ENCODE results near the gene GYPB. TPM values are rescaled to one million over a fixed set of nuclear protein-coding genes. Genes with fewer than 3 reads are reported as not detected.
"Not testable (repeated sequence)": the region's sequence is repeated elsewhere in the genome, so short reads cannot be mapped to it uniquely, and the experiment has no call there.

The GYPB gene
- total and polyA plus RNA-seq, 2 donors (not counting 3 experiments of a cell fraction or from before 2014, with no cell fraction given): not detected

DNA sequence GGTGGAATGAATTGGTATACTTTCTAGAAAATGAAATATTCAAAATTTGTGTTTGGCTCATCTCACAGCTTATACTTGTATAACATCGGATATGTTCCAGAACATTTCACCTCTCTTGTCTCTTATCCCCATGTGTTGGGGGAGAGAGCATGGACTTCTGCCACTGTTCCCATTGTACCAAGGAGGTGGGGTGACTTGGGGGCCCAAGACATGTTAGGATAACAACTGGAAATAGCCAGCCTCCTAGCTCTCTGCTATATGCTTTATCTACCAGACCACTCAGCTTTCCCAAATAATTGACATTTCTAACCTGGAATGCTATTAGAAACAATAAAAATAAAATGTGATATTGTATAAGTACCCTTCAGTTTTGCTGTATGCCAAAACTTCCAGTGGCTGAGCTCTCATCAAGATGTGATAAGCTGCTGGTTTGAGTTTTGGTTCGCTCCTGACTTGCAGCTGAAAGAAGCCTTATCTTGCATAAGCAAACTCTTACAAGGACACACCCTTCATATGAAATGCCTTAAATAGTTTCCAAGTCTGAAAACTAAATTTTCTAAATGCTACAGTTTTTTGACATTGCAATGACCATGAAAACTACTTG lies 12.9 kb downstream of the GYPB start:
- H3K9me3 ChIP-seq (replicated peaks; ENCODE audit: control insufficient read depth, insufficient read depth, low read length); H3K27ac ChIP-seq (ENCODE audit: insufficient read depth, low read depth, low read length); H4K20me1 ChIP-seq (replicated peaks; ENCODE audit: control insufficient read depth, extremely low read depth, insufficient read depth, low read length); BruUV-seq (replicated peaks); DNase-seq (ENCODE audit: low read depth, low spot score); H3K4me1 ChIP-seq (ENCODE audit: control insufficient read depth, extremely low read depth, insufficient read depth, low read length); H3K9ac ChIP-seq (replicated peaks; ENCODE audit: extremely low read depth, insufficient read depth, low read length); dilution Hi-C loops (cut with MboI; ENCODE audit: extremely low pct_ligation_motif_present, low sequenced_read_pairs); POLR2A ChIA-PET; H3K36me3 ChIP-seq (ENCODE audit: control insufficient read depth in 2 of 2, extremely low read depth in 1 of 2, insufficient read depth in 2 of 2, low read length in 2 of 2); FAIRE-seq; H3K4me3 ChIP-seq (replicated peaks in 1 of 3; ENCODE audit: insufficient read depth in 1 of 3, low read depth in 1 of 3, low read length in 3 of 3); H3K9me1 ChIP-seq (replicated peaks; ENCODE audit: control insufficient read depth, extremely low read depth, insufficient read depth, low read length); CTCF ChIA-PET; H2AFZ ChIP-seq (ENCODE audit: low read depth, low read length); H3K4me2 ChIP-seq (ENCODE audit: insufficient read depth, low read length); H3K79me2 ChIP-seq (ENCODE audit: control insufficient read depth, insufficient read depth, low read length); H3K27me3 ChIP-seq (ENCODE audit: control insufficient read depth in 2 of 2, insufficient read depth in 2 of 2, low read length in 2 of 2): not testable (repeated sequence)
- intact Hi-C loops (cut with micrococcal nuclease): loop anchor here (5.0 kb wide), 1 partner anchor 119 kb away; no protein-coding TSS in a partner anchor

DNA sequence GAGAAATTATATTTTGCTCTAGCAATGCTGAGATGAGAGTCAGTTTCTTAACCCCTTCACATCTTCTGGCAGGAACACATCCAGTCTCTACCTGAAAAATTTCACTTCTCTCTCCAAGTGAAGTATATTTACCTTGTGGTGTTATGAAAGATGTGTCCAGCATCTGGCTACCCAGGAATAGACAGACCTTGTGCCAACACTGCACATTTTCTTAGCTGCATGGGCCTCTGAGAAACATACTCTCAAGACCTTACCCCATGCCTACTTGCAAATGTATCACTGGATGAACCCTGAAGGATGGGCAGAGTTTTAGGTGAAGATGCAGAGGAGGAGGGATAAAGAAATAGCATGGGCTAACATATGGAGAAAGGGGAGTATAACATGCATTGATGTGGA lies 13.6 kb downstream of the GYPB start:
- dilution Hi-C loops (cut with MboI; ENCODE audit: extremely low pct_ligation_motif_present, low sequenced_read_pairs); DNase-seq (ENCODE audit: low read depth, low spot score); H3K4me1 ChIP-seq (ENCODE audit: control insufficient read depth, extremely low read depth, insufficient read depth, low read length); H3K27me3 ChIP-seq (ENCODE audit: control insufficient read depth in 2 of 2, insufficient read depth in 2 of 2, low read length in 2 of 2); H2AFZ ChIP-seq (ENCODE audit: low read depth, low read length); H3K9me3 ChIP-seq (replicated peaks; ENCODE audit: control insufficient read depth, insufficient read depth, low read length); H3K4me2 ChIP-seq (ENCODE audit: insufficient read depth, low read length); BruUV-seq (replicated peaks); H3K9ac ChIP-seq (replicated peaks; ENCODE audit: extremely low read depth, insufficient read depth, low read length); H3K79me2 ChIP-seq (ENCODE audit: control insufficient read depth, insufficient read depth, low read length); H3K36me3 ChIP-seq (ENCODE audit: control insufficient read depth in 2 of 2, extremely low read depth in 1 of 2, insufficient read depth in 2 of 2, low read length in 2 of 2); H4K20me1 ChIP-seq (replicated peaks; ENCODE audit: control insufficient read depth, extremely low read depth, insufficient read depth, low read length); H3K9me1 ChIP-seq (replicated peaks; ENCODE audit: control insufficient read depth, extremely low read depth, insufficient read depth, low read length); FAIRE-seq; CTCF ChIA-PET; H3K4me3 ChIP-seq (replicated peaks in 1 of 3; ENCODE audit: insufficient read depth in 1 of 3, low read depth in 1 of 3, low read length in 3 of 3); POLR2A ChIA-PET; H3K27ac ChIP-seq (ENCODE audit: insufficient read depth, low read depth, low read length): not testable (repeated sequence)
- intact Hi-C loops (cut with micrococcal nuclease): loop anchor here (5.0 kb wide), 1 partner anchor 118 kb away; no protein-coding TSS in a partner anchor

DNA sequence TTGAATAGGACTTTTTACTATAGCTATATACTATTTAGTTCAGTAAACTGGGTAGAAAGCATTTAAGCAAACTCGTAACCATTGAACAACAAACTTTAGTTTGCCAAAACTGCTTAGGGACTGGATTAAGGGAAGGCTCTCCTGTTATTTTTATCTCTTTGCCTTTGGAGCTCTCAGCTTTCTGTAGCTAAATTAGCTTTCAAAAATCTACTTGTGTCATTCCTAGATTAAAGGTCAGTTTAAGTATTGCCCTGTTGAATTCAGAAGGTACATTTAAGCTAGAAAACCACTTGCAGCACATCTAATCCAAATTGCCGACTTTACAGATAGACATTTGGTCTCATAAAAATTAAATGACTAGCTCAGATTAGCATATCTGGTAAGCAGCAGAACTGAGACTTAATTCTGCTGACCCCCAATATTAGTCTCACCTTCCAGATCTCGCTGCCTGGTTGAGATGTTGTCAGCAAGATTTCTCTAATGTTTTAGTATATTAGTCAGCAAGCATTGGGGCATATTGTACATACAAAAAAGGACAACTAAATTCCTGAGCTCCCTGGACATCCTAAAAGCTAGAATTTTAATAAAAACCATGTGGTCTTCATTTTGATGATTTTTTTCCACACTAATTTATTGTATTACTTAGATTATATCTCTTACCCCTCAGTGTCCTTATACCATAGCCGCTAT lies 14.2 kb downstream of the GYPB start:
- intact Hi-C loops (cut with micrococcal nuclease): loop anchor here (5.0 kb wide), 1 partner anchor 118 kb away; no protein-coding TSS in a partner anchor
- FAIRE-seq; H3K27me3 ChIP-seq (ENCODE audit: control insufficient read depth in 2 of 2, insufficient read depth in 2 of 2, low read length in 2 of 2); CTCF ChIA-PET; H3K79me2 ChIP-seq (ENCODE audit: control insufficient read depth, insufficient read depth, low read length); H3K36me3 ChIP-seq (ENCODE audit: control insufficient read depth in 2 of 2, extremely low read depth in 1 of 2, insufficient read depth in 2 of 2, low read length in 2 of 2); H3K9ac ChIP-seq (replicated peaks; ENCODE audit: extremely low read depth, insufficient read depth, low read length); dilution Hi-C loops (cut with MboI; ENCODE audit: extremely low pct_ligation_motif_present, low sequenced_read_pairs); H3K9me3 ChIP-seq (replicated peaks; ENCODE audit: control insufficient read depth, insufficient read depth, low read length); POLR2A ChIA-PET; H3K4me1 ChIP-seq (ENCODE audit: control insufficient read depth, extremely low read depth, insufficient read depth, low read length); H3K4me2 ChIP-seq (ENCODE audit: insufficient read depth, low read length); H3K9me1 ChIP-seq (replicated peaks; ENCODE audit: control insufficient read depth, extremely low read depth, insufficient read depth, low read length); H3K27ac ChIP-seq (ENCODE audit: insufficient read depth, low read depth, low read length); H4K20me1 ChIP-seq (replicated peaks; ENCODE audit: control insufficient read depth, extremely low read depth, insufficient read depth, low read length); BruUV-seq (replicated peaks); DNase-seq (ENCODE audit: low read depth, low spot score); H2AFZ ChIP-seq (ENCODE audit: low read depth, low read length); H3K4me3 ChIP-seq (replicated peaks in 1 of 3; ENCODE audit: insufficient read depth in 1 of 3, low read depth in 1 of 3, low read length in 3 of 3): not testable (repeated sequence)

DNA sequence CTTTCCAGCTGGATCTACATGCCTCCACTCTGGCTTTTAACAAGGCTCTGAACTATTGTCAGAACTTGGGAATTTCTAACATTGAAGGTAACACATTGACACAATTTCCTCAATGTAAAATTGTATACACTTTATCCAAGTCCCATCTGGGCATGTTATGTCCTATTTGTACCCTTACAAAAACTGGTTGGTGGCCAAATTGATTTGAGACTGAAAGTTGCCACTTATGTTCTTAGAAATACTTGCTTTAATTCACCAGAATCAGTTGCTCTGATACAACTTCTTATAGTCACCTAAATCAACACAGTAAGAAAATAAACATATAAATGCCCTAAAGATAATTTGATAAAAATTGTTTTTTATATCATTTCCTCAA lies 15.3 kb downstream of the GYPB start:
- POLR2A ChIA-PET; H3K27ac ChIP-seq (ENCODE audit: insufficient read depth, low read depth, low read length); DNase-seq (ENCODE audit: low read depth, low spot score); H2AFZ ChIP-seq (ENCODE audit: low read depth, low read length); H3K4me1 ChIP-seq (ENCODE audit: control insufficient read depth, extremely low read depth, insufficient read depth, low read length); dilution Hi-C loops (cut with MboI; ENCODE audit: extremely low pct_ligation_motif_present, low sequenced_read_pairs); H3K9me3 ChIP-seq (replicated peaks; ENCODE audit: control insufficient read depth, insufficient read depth, low read length); H3K9me1 ChIP-seq (replicated peaks; ENCODE audit: control insufficient read depth, extremely low read depth, insufficient read depth, low read length); H3K36me3 ChIP-seq (ENCODE audit: control insufficient read depth in 2 of 2, extremely low read depth in 1 of 2, insufficient read depth in 2 of 2, low read length in 2 of 2); H3K79me2 ChIP-seq (ENCODE audit: control insufficient read depth, insufficient read depth, low read length); CTCF ChIA-PET; H3K4me2 ChIP-seq (ENCODE audit: insufficient read depth, low read length); FAIRE-seq; H3K27me3 ChIP-seq (ENCODE audit: control insufficient read depth in 2 of 2, insufficient read depth in 2 of 2, low read length in 2 of 2); H4K20me1 ChIP-seq (replicated peaks; ENCODE audit: control insufficient read depth, extremely low read depth, insufficient read depth, low read length); H3K9ac ChIP-seq (replicated peaks; ENCODE audit: extremely low read depth, insufficient read depth, low read length); H3K4me3 ChIP-seq (replicated peaks in 1 of 3; ENCODE audit: insufficient read depth in 1 of 3, low read depth in 1 of 3, low read length in 3 of 3); BruUV-seq (replicated peaks); intact Hi-C loops (cut with micrococcal nuclease): not testable (repeated sequence)
